Left lung (tissue), 10 donors: ENCODE measurements around the gene DEPDC7. TPM values are rescaled to one million over a fixed set of nuclear protein-coding genes. Genes with fewer than 3 reads are reported as not detected.

ENCODE experiments used
- ATAC-seq: fragments of 200-7000 bp; cut with Tn5 transposase; one replicate; pipeline ENCODE4 v1.9.1; 2020; ENCODE audit warnings: moderate library complexity
- DNase-seq, 4 donors: peaks; one replicate each; pipeline ENCODE4 v3.0.0-alpha.2; 2013 to 2020
- H3K27ac ChIP-seq, 2 donors: fragments of 200-600 bp; sonication (generic) in 1 of 2; one replicate each; pipeline versions ENCODE4 v1.5.0 to v1.8.0; 2020 to 2021
- H3K27me3 ChIP-seq, 2 donors: fragments of 200-600 bp; sonication (generic) in 1 of 2; one replicate each; pipeline versions ENCODE4 v1.5.0 to v1.8.0; 2020 to 2021
- H3K36me3 ChIP-seq, 2 donors: fragments of 200-600 bp; sonication (generic) in 1 of 2; one replicate each; pipeline versions ENCODE4 v1.5.0 to v1.8.0; 2020 to 2021
- H3K4me1 ChIP-seq, 2 donors: fragments of 200-600 bp; one replicate each; pipeline ENCODE4 v1.8.0; 2021
- H3K4me3 ChIP-seq, 2 donors: fragments of 200-600 bp; sonication (generic) in 1 of 2; one replicate each; pipeline versions ENCODE4 v1.5.0 to v1.8.0; 2020 to 2021; ENCODE audit warnings: mild to moderate bottlenecking in 1 of 2
- H3K9me3 ChIP-seq, 2 donors: fragments of 200-600 bp; sonication (generic) in 1 of 2; one replicate each; pipeline versions ENCODE4 v1.5.0 to v1.8.0; 2020 to 2021
- CTCF ChIP-seq, 2 donors: fragments of 200-600 bp; sonication (generic) in 1 of 2; IDR thresholded peaks; one replicate each; pipeline versions ENCODE4 v1.5.0 to v1.8.0; 2021; ENCODE audit warnings: antibody characterized with exemption in 2 of 2
- intact Hi-C, 2 donors: fragments of 100-400 bp; cut with DNase I; formaldehyde crosslinking; loops; one replicate each; pipeline versions ENCODE4 v1.11.2 to v1.14.2; 2022
- polyA plus RNA-seq, 6 donors: library from polyadenylated mRNA; unstranded; fragments of 120-200 nt; gene quantifications; one replicate each; pipeline ENCODE4 v1.2.1, GENCODE V29; 2013; ENCODE audit not compliant: insufficient read length in 6 of 6
- total RNA-seq, 2 donors: library from RNA; stranded (reverse); fragmentation: NEBNext Ultra II Directional; extraction: Animal tissue kit (Norgen Biotek cat#: 25700); gene quantifications; one replicate each; pipeline ENCODE4 v1.2.1, GENCODE V29; 2021
- donor health status: DM: no; HTN: yes; CAD: no.
- donor health status: DM: no; HTN: no; CAD: no.

The DEPDC7 gene
- total and polyA plus RNA-seq, 8 donors: 1.2 to 23.5 (median 18.5) TPM

- H3K27ac ChIP-seq: no peak overlapping the region
- DNase-seq: no peak
- peaks cover 0 to 17% of the 10 kb centered on the region in 2 donors for H3K9me3 ChIP-seq
- no peak overlapping the region for H3K4me3 ChIP-seq
- intact Hi-C loops: no loop called here
- no peaks in the 10 kb centered on the region for H3K27me3 ChIP-seq
- ATAC-seq: no peak
- H3K36me3 ChIP-seq: no peaks in the 10 kb centered on the region
- no peak for TF ChIP-seq CTCF (IDR thresholded peaks at IDR 0.05)
- H3K4me1 ChIP-seq: no peaks in the 10 kb centered on the region
Observed at GRCh38 chr11:32991427-32991826, 24.3 kb upstream of the DEPDC7 start.

GRCh38 chr11:32991898-32992297, 23.8 kb upstream of the DEPDC7 start:
- no peak for ATAC-seq
- no peak for TF ChIP-seq CTCF (IDR thresholded peaks at IDR 0.05)
- intact Hi-C loops: no loop called here

GRCh38 chr11:33000181-33000580, 15.5 kb upstream of the DEPDC7 start:
- H3K36me3 ChIP-seq: no peaks in the 10 kb centered on the region
- DNase-seq (no peak), ATAC-seq (no peak)
- no peak overlapping the region for H3K27ac ChIP-seq
- no peaks in the 10 kb centered on the region for H3K27me3 ChIP-seq
- no peak overlapping the region for H3K4me3 ChIP-seq
- no peak for TF ChIP-seq CTCF (IDR thresholded peaks at IDR 0.05)
- H3K9me3 ChIP-seq: peaks cover 0 to 2% of the 10 kb centered on the region in 2 donors
- intact Hi-C loops: no loop called here
- H3K4me1 ChIP-seq: peaks cover 0 to 4% of the 10 kb centered on the region in 2 donors

More at GRCh38 chr11:32991898-32992297, 23.8 kb upstream of the DEPDC7 start:
- Histone ChIP-seq H3K9me3 (peaks cover 0 to 17% of the 10 kb centered on the region in 2 donors), H3K4me3 (no peak overlapping the region), H3K27me3 (no peaks in the 10 kb centered on the region), H3K27ac (no peak overlapping the region), H3K36me3 (no peaks in the 10 kb centered on the region), H3K4me1 (no peaks in the 10 kb centered on the region)
- DNase-seq: no peak

- no peak for ATAC-seq
- H3K27ac ChIP-seq: no peak overlapping the region
- no peak for TF ChIP-seq CTCF (IDR thresholded peaks at IDR 0.05)
- no peak for DNase-seq
- peaks cover 0 to 2% of the 10 kb centered on the region in 2 donors for H3K9me3 ChIP-seq
- intact Hi-C loops: no loop called here
- no peaks in the 10 kb centered on the region for H3K27me3 ChIP-seq
- no peaks in the 10 kb centered on the region for H3K36me3 ChIP-seq
- H3K4me3 ChIP-seq: no peak overlapping the region
- peaks cover 0 to 4% of the 10 kb centered on the region in 2 donors for H3K4me1 ChIP-seq
Observed at GRCh38 chr11:33001281-33001680, 14.4 kb upstream of the DEPDC7 start.

- Histone ChIP-seq H3K27me3 (no peaks in the 10 kb centered on the region), H3K36me3 (no peaks in the 10 kb centered on the region), H3K9me3 (peaks cover 0 to 2% of the 10 kb centered on the region in 2 donors), H3K27ac (no peak overlapping the region), H3K4me3 (no peak overlapping the region), H3K4me1 (peaks cover 0 to 4% of the 10 kb centered on the region in 2 donors)
- intact Hi-C loops: no loop called here
- peak in 1 of 4 donors; percentile 24 for DNase-seq
- peak; percentile 54 for ATAC-seq
- TF ChIP-seq CTCF (IDR thresholded peaks at IDR 0.05): no peak
Observed at GRCh38 chr11:33001751-33002542, 13.7 kb upstream of the DEPDC7 start.
